ENCODE data around the gene LARP1B. TPM values are rescaled to one million over a fixed set of nuclear protein-coding genes. Genes with fewer than 3 reads are reported as not detected.

LARP1B gene
- total RNA-seq, 1 donor from 2014 or later, result 24.2 TPM

GRCh38 chr4:128166982-128167381 lies 105.9 kb downstream of the LARP1B start:
- H3K4me3 ChIP-seq (ENCODE audit: low read depth, low read length), result no peak overlapping the region
- H3K27me3 ChIP-seq (ENCODE audit: control insufficient read depth, insufficient read depth, low read length), result no peaks in the 10 kb centered on the region
- DNase-seq (ENCODE audit: low read depth), result no peak
- TF ChIP-seq CTCF (IDR thresholded peaks at IDR 0.05; ENCODE audit: insufficient read depth, low read length, poor library complexity, severe bottlenecking), result no peak
- H3K36me3 ChIP-seq (ENCODE audit: control insufficient read depth, insufficient read depth, low read length), result no peaks in the 10 kb centered on the region

- Histone ChIP-seq H3K27me3 (ENCODE audit: control insufficient read depth, insufficient read depth, low read length) (no peaks in the 10 kb centered on the region), H3K4me3 (ENCODE audit: low read depth, low read length) (no peak overlapping the region), H3K36me3 (ENCODE audit: control insufficient read depth, insufficient read depth, low read length) (no peaks in the 10 kb centered on the region)
- no peak for DNase-seq (ENCODE audit: low read depth)
- TF ChIP-seq CTCF (IDR thresholded peaks at IDR 0.05; ENCODE audit: insufficient read depth, low read length, poor library complexity, severe bottlenecking), result no peak
Measured at GRCh38 chr4:128168701-128169100, 107.6 kb downstream of the LARP1B start.

GRCh38 chr4:128169245-128169644 lies 108.1 kb downstream of the LARP1B start:
- H3K4me3 ChIP-seq (ENCODE audit: low read depth, low read length), result no peak overlapping the region
- no peak for DNase-seq (ENCODE audit: low read depth)
- TF ChIP-seq CTCF (IDR thresholded peaks at IDR 0.05; ENCODE audit: insufficient read depth, low read length, poor library complexity, severe bottlenecking), result no peak
- no peaks in the 10 kb centered on the region for H3K36me3 ChIP-seq (ENCODE audit: control insufficient read depth, insufficient read depth, low read length)
- H3K27me3 ChIP-seq (ENCODE audit: control insufficient read depth, insufficient read depth, low read length), result no peaks in the 10 kb centered on the region

GRCh38 chr4:128176643-128177042 lies 115.5 kb downstream of the LARP1B start:
- DNase-seq (ENCODE audit: low read depth), result no peak
- no peaks in the 10 kb centered on the region for H3K27me3 ChIP-seq (ENCODE audit: control insufficient read depth, insufficient read depth, low read length)
- H3K36me3 ChIP-seq (ENCODE audit: control insufficient read depth, insufficient read depth, low read length), result no peaks in the 10 kb centered on the region
- no peak overlapping the region for H3K4me3 ChIP-seq (ENCODE audit: low read depth, low read length)
- no peak for TF ChIP-seq CTCF (IDR thresholded peaks at IDR 0.05; ENCODE audit: insufficient read depth, low read length, poor library complexity, severe bottlenecking)

GRCh38 chr4:128177498-128177897 lies 116.4 kb downstream of the LARP1B start:
- no peaks in the 10 kb centered on the region for H3K36me3 ChIP-seq (ENCODE audit: control insufficient read depth, insufficient read depth, low read length)
- peak; percentile 7 for DNase-seq (ENCODE audit: low read depth)
- TF ChIP-seq CTCF (IDR thresholded peaks at IDR 0.05; ENCODE audit: insufficient read depth, low read length, poor library complexity, severe bottlenecking), result no peak

GRCh38 chr4:128186623-128187022 lies 125.5 kb downstream of the LARP1B start:
- no peak for DNase-seq (ENCODE audit: low read depth)
- H3K27me3 ChIP-seq (ENCODE audit: control insufficient read depth, insufficient read depth, low read length), result no peaks in the 10 kb centered on the region
- no peak for TF ChIP-seq CTCF (IDR thresholded peaks at IDR 0.05; ENCODE audit: insufficient read depth, low read length, poor library complexity, severe bottlenecking)

More at GRCh38 chr4:128177498-128177897, 116.4 kb downstream of the LARP1B start:
- H3K4me3 ChIP-seq (ENCODE audit: low read depth, low read length), result no peak overlapping the region
- no peaks in the 10 kb centered on the region for H3K27me3 ChIP-seq (ENCODE audit: control insufficient read depth, insufficient read depth, low read length)

More at GRCh38 chr4:128186623-128187022, 125.5 kb downstream of the LARP1B start:
- Histone ChIP-seq H3K4me3 (ENCODE audit: low read depth, low read length) (no peak overlapping the region), H3K36me3 (ENCODE audit: control insufficient read depth, insufficient read depth, low read length) (no peaks in the 10 kb centered on the region)
